Keratinocyte (primary cell): Measurements from ENCODE around the gene CCNK. TPM values are rescaled to one million over a fixed set of nuclear protein-coding genes. Genes with fewer than 3 reads are reported as not detected.

Source experiments
- DNase-seq: peaks from one replicate; pipeline ENCODE4 v3.0.0-alpha.2; 2011; ENCODE audit warnings: low read depth, missing footprints, low spot score
- FAIRE-seq: peaks from 2 replicates; lab custom pipeline; 2011; peaks lifted over from hg19 to GRCh38; lab: Jason Lieb, UNC
- H2AFZ ChIP-seq: 2 replicates; pipeline ENCODE4 v1.6.0; 2012; ENCODE audit warnings: low read length, control low read depth, inconsistent platforms; ENCODE audit not compliant: control insufficient read depth
- H3K27ac ChIP-seq: 2 replicates; pipeline ENCODE4 v1.5.1; 2011; ENCODE audit warnings: low read length; ENCODE audit not compliant: control insufficient read depth, insufficient read depth
- H3K27me3 ChIP-seq: 3 replicates; pipeline ENCODE4 v1.6.0; 2011; ENCODE audit warnings: low read length; ENCODE audit not compliant: control insufficient read depth, insufficient read depth; ENCODE audit errors: extremely low read depth
- H3K36me3 ChIP-seq, 2 experiments: 2 replicates in 1 of 2; 3 replicates in 1 of 2; pipeline ENCODE4 v1.5.1; 2011; ENCODE audit warnings: low read length in 2 of 2, mild to moderate bottlenecking in 1 of 2; ENCODE audit not compliant: control insufficient read depth in 2 of 2, insufficient read depth in 2 of 2; ENCODE audit errors: extremely low read depth in 1 of 2
- H3K4me1 ChIP-seq: 3 replicates; pipeline ENCODE4 v1.5.1; 2011; ENCODE audit warnings: low read length; ENCODE audit not compliant: control insufficient read depth, insufficient read depth; ENCODE audit errors: extremely low read depth
- H3K4me2 ChIP-seq: 3 replicates; pipeline ENCODE4 v1.6.0; 2011; ENCODE audit warnings: low read depth, low read length; ENCODE audit not compliant: control insufficient read depth, insufficient read depth; ENCODE audit errors: extremely low read depth
- H3K4me3 ChIP-seq, 3 experiments: fragments of 200-600 bp in 1 of 3; sonication (generic) in 1 of 3; 2 replicates in 2 of 3; 3 replicates in 1 of 3; pipeline ENCODE4 v1.5.1; 2011 to 2016; ENCODE audit warnings: low read length in 3 of 3, mild to moderate bottlenecking in 3 of 3, control low read depth in 2 of 3, inconsistent platforms in 1 of 3, low read depth in 1 of 3, mixed read lengths in 1 of 3, mixed run types in 1 of 3, moderate library complexity in 1 of 3; ENCODE audit not compliant: control insufficient read depth in 2 of 3, insufficient read depth in 2 of 3; ENCODE audit errors: extremely low read depth in 1 of 3
- H3K79me2 ChIP-seq: 2 replicates; pipeline ENCODE4 v1.6.0; 2012; ENCODE audit warnings: low read length; ENCODE audit not compliant: control insufficient read depth, insufficient read depth
- H3K9ac ChIP-seq: 3 replicates; pipeline ENCODE4 v1.6.0; 2011; ENCODE audit warnings: low read length; ENCODE audit not compliant: control insufficient read depth, insufficient read depth; ENCODE audit errors: extremely low read depth
- H3K9me1 ChIP-seq: 3 replicates; pipeline ENCODE4 v1.6.0; 2011; ENCODE audit warnings: low read length; ENCODE audit not compliant: control insufficient read depth, insufficient read depth; ENCODE audit errors: extremely low read depth
- H3K9me3 ChIP-seq: 2 replicates; pipeline ENCODE4 v1.5.1; 2012; ENCODE audit warnings: low read depth, low read length; ENCODE audit not compliant: control insufficient read depth
- H4K20me1 ChIP-seq: 3 replicates; pipeline ENCODE4 v1.6.0; 2011; ENCODE audit warnings: low read length; ENCODE audit not compliant: control insufficient read depth, insufficient read depth; ENCODE audit errors: extremely low read depth
- EZH2 ChIP-seq: IDR thresholded peaks from one replicate; pipeline ENCODE4 v1.6.1; 2012; ENCODE audit warnings: inconsistent platforms, mild to moderate bottlenecking, low read length, moderate library complexity
- dilution Hi-C: fragments of 300-500 bp; cut with MboI; formaldehyde crosslinking; loops from one replicate; pipeline ENCODE4 v1.7.0; 2020; ENCODE audit warnings: low sequenced_read_pairs; ENCODE audit not compliant: extremely low pct_ligation_motif_present
- polyA plus RNA-seq, 5 experiments: library from polyadenylated mRNA; depleted of rRNA in 3 of 5; stranded (reverse) in 3 of 5; stranded (forward) in 1 of 5; unstranded in 1 of 5; fragments of >200 nt; gene quantifications; 1 replicate in 1 of 5; 2 replicates in 3 of 5; 3 replicates in 1 of 5; pipeline versions ENCODE4 v1.2.1 to v1.2.3, GENCODE V29; 2011 to 2012; ENCODE audit warnings: missing spikeins in 2 of 5, low read depth in 1 of 5, low replicate concordance in 1 of 5
- TF ChIP-seq, protein P1 (sequence below), 3 experiments: IDR thresholded peaks in 1 of 3; conservative IDR thresholded peaks in 1 of 3; optimal IDR thresholded peaks in 1 of 3; 2 replicates in 2 of 3; 3 replicates in 1 of 3; pipeline versions ENCODE3 to v1.5.1; 2011; ENCODE audit warnings: low read length in 3 of 3, mild to moderate bottlenecking in 3 of 3, moderate library complexity in 2 of 3, control low read depth in 1 of 3, inconsistent platforms in 1 of 3; ENCODE audit not compliant: insufficient read depth in 2 of 3; ENCODE audit errors: extremely low read depth in 1 of 3

Gene CCNK
- polyA plus RNA-seq, 1 donor (not counting 4 experiments of a cell fraction or from before 2014, with no cell fraction given), result 12.8 TPM

DNA sequence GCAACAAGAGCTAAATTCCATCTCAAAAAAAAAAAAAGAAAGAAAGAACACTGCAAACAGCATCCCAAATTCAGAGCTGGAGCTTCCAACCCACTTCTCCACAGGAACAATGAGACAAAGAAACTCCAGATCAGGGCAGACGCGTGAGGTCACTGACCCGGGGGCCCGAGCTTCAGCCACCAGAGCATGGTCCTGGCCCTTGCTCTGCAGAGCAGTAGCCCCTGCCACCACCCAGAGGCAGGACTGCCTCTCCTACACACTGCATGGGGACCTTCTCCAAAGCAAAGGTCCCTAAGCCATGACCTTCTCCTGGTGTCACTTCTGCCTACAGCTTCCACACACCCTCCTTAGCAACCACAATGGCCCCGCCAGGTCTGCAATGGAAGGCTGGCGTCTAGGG lies 53.1 kb downstream of the CCNK start:
- TF ChIP-seq, protein P1, sequence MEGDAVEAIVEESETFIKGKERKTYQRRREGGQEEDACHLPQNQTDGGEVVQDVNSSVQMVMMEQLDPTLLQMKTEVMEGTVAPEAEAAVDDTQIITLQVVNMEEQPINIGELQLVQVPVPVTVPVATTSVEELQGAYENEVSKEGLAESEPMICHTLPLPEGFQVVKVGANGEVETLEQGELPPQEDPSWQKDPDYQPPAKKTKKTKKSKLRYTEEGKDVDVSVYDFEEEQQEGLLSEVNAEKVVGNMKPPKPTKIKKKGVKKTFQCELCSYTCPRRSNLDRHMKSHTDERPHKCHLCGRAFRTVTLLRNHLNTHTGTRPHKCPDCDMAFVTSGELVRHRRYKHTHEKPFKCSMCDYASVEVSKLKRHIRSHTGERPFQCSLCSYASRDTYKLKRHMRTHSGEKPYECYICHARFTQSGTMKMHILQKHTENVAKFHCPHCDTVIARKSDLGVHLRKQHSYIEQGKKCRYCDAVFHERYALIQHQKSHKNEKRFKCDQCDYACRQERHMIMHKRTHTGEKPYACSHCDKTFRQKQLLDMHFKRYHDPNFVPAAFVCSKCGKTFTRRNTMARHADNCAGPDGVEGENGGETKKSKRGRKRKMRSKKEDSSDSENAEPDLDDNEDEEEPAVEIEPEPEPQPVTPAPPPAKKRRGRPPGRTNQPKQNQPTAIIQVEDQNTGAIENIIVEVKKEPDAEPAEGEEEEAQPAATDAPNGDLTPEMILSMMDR (optimal IDR thresholded peaks at IDR 0.05 in 1 of 3, IDR thresholded peaks at IDR 0.05 in 1 of 3, conservative IDR thresholded peaks at IDR 0.05 in 1 of 3; ENCODE audit: extremely low read depth in 1 of 3, insufficient read depth in 2 of 3, low read length in 3 of 3), result no peak
- no peak for TF ChIP-seq EZH2
- Histone ChIP-seq H3K9me3 (no peaks in the 10 kb centered on the region), H3K9me1 (peaks cover 8% of the 10 kb centered on the region), H3K9ac (no peak overlapping the region), H3K36me3 (peaks cover 0 to 11% of the 10 kb centered on the region in 2 experiments), H3K4me3 (no peak overlapping the region), H4K20me1 (peaks cover 12% of the 10 kb centered on the region), H2AFZ (no peak overlapping the region), H3K4me2 (no peak overlapping the region), H3K27me3 (no peaks in the 10 kb centered on the region), H3K4me1 (peaks cover 14% of the 10 kb centered on the region), H3K27ac (no peak overlapping the region), H3K79me2 (peaks cover 62% of the 10 kb centered on the region)
- no peak for FAIRE-seq
- DNase-seq, result no peak
- dilution Hi-C loops, result no loop called here

DNA sequence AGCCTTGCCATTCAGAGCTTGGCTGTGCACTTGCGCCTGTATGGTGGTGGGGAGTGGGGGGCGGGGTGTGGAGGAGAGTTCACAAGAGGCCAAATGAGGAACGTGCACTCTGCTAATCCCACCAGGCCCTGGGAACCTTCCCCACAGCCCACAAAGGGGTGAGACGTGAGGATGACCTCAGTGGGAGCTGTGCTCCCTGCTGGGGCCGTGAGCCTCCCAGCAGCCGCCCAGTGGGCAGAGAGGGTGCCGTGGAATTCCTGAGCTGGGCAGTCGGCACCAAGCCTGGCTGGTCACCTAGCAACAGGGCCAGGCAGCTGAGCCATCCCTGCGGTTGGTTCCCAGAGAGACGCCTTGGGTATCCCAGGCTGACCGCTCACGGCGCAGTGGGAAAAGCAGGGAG lies 53.7 kb downstream of the CCNK start:
- TF ChIP-seq EZH2, result no peak
- TF ChIP-seq, protein P1 (optimal IDR thresholded peaks at IDR 0.05 in 1 of 3, IDR thresholded peaks at IDR 0.05 in 1 of 3, conservative IDR thresholded peaks at IDR 0.05 in 1 of 3; ENCODE audit: extremely low read depth in 1 of 3, insufficient read depth in 2 of 3, low read length in 3 of 3), result no peak
- peaks cover 14% of the 10 kb centered on the region for H3K4me1 ChIP-seq
- H2AFZ ChIP-seq, result no peak overlapping the region
- peaks cover 62% of the 10 kb centered on the region for H3K79me2 ChIP-seq
- no peak overlapping the region for H3K9ac ChIP-seq
- H3K36me3 ChIP-seq, result peaks cover 0 to 9% of the 10 kb centered on the region in 2 experiments
- H3K4me2 ChIP-seq, result no peak overlapping the region
- H3K27me3 ChIP-seq, result no peaks in the 10 kb centered on the region
- dilution Hi-C loops, result no loop called here
- peaks cover 12% of the 10 kb centered on the region for H4K20me1 ChIP-seq
- H3K9me1 ChIP-seq, result peaks cover 8% of the 10 kb centered on the region
- H3K27ac ChIP-seq, result no peak overlapping the region
- DNase-seq, result no peak
- FAIRE-seq, result no peak
- H3K9me3 ChIP-seq, result no peaks in the 10 kb centered on the region
- H3K4me3 ChIP-seq, result no peak overlapping the region
